ENCODE data around the gene ADAMTS9.

The ADAMTS9 gene

DNA sequence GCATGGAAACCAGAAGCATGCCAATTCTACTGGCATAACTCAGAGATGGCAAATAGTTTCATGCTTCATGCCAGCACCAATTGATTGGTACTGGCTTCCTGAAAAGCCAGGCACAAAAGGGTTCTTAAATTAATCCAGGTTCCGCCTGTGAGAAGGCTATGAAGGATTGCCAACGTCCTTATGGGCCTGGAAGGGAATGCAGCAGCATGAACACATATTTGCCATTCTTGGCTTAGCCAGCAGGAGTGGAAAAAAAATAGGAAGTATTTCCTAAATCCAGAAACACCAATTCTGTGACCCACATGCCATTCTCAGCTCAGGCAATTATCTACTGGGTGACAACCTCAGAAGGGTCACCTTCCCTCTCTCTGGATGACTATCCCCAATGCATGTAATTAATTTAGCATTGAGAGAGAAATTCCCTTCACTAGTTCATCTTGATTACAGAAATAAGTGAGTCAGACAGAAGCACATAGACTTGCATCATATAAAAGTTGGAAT is 36.0 kb downstream of the ADAMTS9 start:
- H3K4me3 Mint-ChIP-seq, result no peak overlapping the region
- H3K9me3 Mint-ChIP-seq, result no peaks in the 10 kb centered on the region
- H3K27me3 Mint-ChIP-seq, result no peaks in the 10 kb centered on the region
- H3K4me1 Mint-ChIP-seq (ENCODE audit: low read depth), result no peaks in the 10 kb centered on the region
- no peaks in the 10 kb centered on the region for H3K36me3 Mint-ChIP-seq (ENCODE audit: low read depth)
- no peak overlapping the region for H3K27ac Mint-ChIP-seq
- intact Hi-C loops (cut with micrococcal nuclease), result no loop called here

DNA sequence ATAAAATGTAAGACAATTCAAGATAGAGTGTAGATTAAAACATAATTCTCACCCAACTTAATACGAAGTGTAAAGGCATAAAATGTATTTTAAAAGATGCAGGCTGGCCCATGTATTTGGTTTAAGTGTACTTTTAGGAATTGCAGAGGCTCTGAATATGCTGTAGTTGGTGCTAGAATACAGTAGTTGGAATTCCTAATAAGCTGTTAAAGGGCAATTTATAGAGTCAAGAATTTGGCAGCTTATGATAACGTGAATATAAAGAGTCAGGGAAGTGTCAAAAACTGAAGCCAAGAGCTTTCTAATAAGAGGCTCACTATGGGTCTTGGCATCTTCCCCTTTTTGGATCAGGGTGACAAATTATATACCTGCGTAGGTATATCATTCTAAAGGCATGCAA is 36.5 kb downstream of the ADAMTS9 start:
- no peaks in the 10 kb centered on the region for H3K27me3 Mint-ChIP-seq
- intact Hi-C loops (cut with micrococcal nuclease), result no loop called here
- no peaks in the 10 kb centered on the region for H3K36me3 Mint-ChIP-seq (ENCODE audit: low read depth)
- no peaks in the 10 kb centered on the region for H3K4me1 Mint-ChIP-seq (ENCODE audit: low read depth)
- no peak overlapping the region for H3K4me3 Mint-ChIP-seq
- no peak overlapping the region for H3K27ac Mint-ChIP-seq
- H3K9me3 Mint-ChIP-seq, result no peaks in the 10 kb centered on the region

DNA sequence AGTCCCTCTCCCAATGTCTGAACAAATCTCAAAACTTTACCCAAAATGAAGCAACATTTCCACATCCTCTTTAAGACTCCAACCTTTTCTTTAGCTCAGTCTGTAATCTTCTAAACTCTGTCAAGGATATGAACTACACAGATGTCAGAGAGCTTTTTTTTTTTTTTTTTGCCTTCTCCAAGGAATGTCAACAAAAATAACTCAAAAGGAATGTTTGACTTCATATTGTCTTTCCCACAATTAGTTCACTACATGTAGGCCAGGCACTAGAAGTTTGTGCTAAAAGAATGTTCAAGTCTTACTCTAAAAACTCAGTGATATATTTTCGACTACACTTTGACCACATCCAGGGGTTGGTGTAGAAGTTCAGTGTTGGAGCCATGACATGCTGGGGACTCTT is 37.1 kb downstream of the ADAMTS9 start:
- Mint-ChIP-seq H3K27me3 (no peaks in the 10 kb centered on the region), H3K36me3 (ENCODE audit: low read depth) (no peaks in the 10 kb centered on the region), H3K9me3 (no peaks in the 10 kb centered on the region), H3K4me1 (ENCODE audit: low read depth) (no peaks in the 10 kb centered on the region), H3K27ac (no peak overlapping the region), H3K4me3 (no peak overlapping the region)
- intact Hi-C loops (cut with micrococcal nuclease), result no loop called here

DNA sequence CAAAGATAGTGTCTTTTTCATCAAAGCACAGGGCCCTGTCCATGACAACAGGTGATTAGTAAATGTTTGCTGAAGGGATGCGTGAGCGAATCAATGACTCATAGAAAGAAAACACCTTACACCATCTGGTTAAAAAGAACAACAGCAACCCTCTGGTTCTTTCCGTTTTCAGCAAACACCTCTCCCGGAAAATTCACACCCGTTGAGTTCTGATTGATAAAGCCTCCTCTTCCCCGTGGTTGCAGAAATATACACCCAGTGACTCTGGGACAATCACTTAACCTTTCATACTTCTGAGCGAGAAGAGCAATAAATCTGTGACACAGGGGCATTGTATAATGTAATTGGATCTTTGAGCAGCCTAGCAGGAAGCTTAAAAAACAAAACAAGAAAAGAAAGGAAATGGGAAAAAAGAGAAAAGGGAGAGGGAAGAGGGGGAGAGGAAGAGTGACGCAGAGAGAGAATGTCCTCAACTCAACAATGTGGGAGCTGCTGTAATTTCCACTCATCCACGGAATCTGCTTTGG is 37.6 kb downstream of the ADAMTS9 start:
- Mint-ChIP-seq H3K4me1 (ENCODE audit: low read depth) (no peaks in the 10 kb centered on the region), H3K9me3 (no peaks in the 10 kb centered on the region), H3K27me3 (no peaks in the 10 kb centered on the region), H3K36me3 (ENCODE audit: low read depth) (no peaks in the 10 kb centered on the region), H3K27ac (no peak overlapping the region), H3K4me3 (no peak overlapping the region)
- intact Hi-C loops (cut with micrococcal nuclease), result no loop called here

DNA sequence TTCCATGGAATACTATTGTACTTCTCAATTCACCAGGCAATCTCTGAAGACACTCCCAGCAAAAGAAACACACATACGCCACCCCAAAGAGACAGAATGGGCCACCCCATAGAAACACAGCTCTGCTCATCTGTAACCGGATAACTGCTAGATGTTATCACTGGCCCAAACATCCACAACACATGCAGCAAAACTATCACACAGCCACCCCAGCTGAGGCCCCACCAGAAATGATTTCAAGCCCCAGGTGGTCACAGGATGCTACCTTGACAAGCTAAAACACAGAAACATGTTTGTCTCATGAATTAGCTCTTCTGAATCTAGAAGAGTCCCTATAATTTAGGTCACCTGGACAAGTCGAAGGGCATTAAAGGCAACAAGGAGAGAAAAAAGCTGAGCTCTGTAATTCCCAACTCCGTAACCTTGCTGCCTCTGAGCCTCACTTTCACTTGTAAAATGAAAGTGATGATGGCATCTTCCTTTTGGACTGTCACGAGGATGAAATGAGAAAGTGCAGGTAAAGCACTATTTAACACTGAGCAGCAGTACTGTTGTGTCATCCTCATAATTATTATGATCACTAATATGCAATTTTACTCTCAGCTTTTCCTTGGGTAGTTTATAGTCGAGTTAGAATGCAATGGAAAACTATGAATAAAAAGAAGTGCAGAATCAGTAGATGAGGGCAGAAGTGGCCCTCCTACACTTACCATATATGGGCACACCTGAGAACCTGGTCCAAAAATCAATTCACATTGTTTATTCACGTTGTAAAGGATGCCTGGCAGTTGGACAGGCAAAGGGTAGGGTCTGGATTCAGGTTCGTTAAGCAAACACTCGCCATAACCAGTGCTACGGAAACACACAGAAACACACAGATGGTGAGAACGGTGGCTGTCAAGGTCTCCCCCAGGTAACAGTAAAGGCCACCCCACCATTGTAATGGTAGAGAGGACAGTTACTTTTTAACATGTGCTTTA is 38.6 kb downstream of the ADAMTS9 start:
- no peaks in the 10 kb centered on the region for H3K36me3 Mint-ChIP-seq (ENCODE audit: low read depth)
- no peak overlapping the region for H3K27ac Mint-ChIP-seq

DNA sequence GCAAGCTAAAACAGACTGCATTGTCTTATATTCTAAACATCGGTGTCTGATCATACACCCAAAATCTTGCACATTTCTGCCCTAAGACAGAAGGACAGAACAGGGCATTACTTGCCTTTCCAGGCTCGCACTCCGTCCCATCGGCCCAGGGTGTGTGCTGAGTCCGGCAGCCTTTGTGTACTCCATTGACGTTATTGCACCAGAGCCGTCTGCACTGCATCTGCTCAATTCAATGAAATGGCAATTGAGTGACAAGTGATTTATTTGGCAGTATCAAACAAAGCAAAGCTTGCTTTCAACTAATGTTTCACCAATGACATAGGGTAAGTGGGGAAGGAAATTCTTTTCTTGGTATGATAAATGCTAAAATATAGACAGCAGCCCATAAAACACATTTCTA is 40.0 kb downstream of the ADAMTS9 start:
- Mint-ChIP-seq H3K9me3 (peaks cover 2% of the 10 kb centered on the region), H3K36me3 (ENCODE audit: low read depth) (no peaks in the 10 kb centered on the region), H3K27ac (no peak overlapping the region), H3K27me3 (no peaks in the 10 kb centered on the region), H3K4me3 (no peak overlapping the region), H3K4me1 (ENCODE audit: low read depth) (no peaks in the 10 kb centered on the region)
- intact Hi-C loops (cut with micrococcal nuclease), result no loop called here

More for the DNA sequence above, 38.6 kb downstream of the ADAMTS9 start:
- H3K9me3 Mint-ChIP-seq, result no peaks in the 10 kb centered on the region
- no peaks in the 10 kb centered on the region for H3K4me1 Mint-ChIP-seq (ENCODE audit: low read depth)
- H3K27me3 Mint-ChIP-seq, result no peaks in the 10 kb centered on the region
- H3K4me3 Mint-ChIP-seq, result no peak overlapping the region
- intact Hi-C loops (cut with micrococcal nuclease), result no loop called here

DNA sequence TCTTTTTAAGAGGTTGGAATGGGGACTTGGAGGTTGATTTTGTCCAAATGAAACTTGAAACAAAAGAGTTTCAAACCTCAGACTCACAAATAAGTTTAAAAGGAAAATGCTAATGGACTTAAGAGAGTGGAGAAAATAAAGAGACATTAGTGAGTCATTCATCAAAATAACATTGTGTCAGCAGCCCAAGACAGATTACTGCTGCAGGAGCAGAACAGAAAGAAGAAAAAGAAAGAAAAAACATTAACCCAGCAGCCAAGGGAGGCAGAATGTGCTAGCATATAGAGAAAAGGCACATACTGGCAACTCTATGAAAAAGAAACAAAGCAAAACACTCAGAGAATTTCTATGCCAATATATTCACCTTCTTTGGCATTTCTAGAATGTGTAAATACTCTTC is 42.6 kb downstream of the ADAMTS9 start:
- intact Hi-C loops (cut with micrococcal nuclease), result no loop called here
- H3K27ac Mint-ChIP-seq, result no peak overlapping the region
- H3K4me1 Mint-ChIP-seq (ENCODE audit: low read depth), result no peaks in the 10 kb centered on the region
- H3K36me3 Mint-ChIP-seq (ENCODE audit: low read depth), result no peaks in the 10 kb centered on the region
- no peaks in the 10 kb centered on the region for H3K27me3 Mint-ChIP-seq
- H3K9me3 Mint-ChIP-seq, result peaks cover 11% of the 10 kb centered on the region
- H3K4me3 Mint-ChIP-seq, result no peak overlapping the region

DNA sequence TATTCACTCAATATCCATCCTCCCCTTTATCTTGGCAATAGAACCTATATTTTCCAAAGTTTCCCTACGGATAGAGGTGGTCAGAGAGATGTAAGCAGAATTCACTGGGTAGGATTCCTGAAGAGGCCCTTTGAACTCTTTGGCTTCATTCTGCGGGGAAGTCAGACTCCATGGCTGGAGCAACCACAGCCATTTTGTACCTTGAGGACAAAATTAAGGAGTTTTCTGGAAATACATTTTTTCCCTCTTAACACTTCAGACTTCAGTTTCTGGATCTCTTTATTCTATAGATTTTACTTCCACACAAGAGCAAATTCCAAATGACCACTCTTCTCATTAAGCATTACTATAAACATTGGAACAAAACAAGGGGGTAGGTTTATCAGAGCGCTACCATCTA is 43.3 kb downstream of the ADAMTS9 start:
- intact Hi-C loops (cut with micrococcal nuclease), result no loop called here
- no peaks in the 10 kb centered on the region for H3K4me1 Mint-ChIP-seq (ENCODE audit: low read depth)
- no peaks in the 10 kb centered on the region for H3K36me3 Mint-ChIP-seq (ENCODE audit: low read depth)
- peaks cover 11% of the 10 kb centered on the region for H3K9me3 Mint-ChIP-seq
- no peaks in the 10 kb centered on the region for H3K27me3 Mint-ChIP-seq
- H3K4me3 Mint-ChIP-seq, result no peak overlapping the region
- H3K27ac Mint-ChIP-seq, result no peak overlapping the region

DNA sequence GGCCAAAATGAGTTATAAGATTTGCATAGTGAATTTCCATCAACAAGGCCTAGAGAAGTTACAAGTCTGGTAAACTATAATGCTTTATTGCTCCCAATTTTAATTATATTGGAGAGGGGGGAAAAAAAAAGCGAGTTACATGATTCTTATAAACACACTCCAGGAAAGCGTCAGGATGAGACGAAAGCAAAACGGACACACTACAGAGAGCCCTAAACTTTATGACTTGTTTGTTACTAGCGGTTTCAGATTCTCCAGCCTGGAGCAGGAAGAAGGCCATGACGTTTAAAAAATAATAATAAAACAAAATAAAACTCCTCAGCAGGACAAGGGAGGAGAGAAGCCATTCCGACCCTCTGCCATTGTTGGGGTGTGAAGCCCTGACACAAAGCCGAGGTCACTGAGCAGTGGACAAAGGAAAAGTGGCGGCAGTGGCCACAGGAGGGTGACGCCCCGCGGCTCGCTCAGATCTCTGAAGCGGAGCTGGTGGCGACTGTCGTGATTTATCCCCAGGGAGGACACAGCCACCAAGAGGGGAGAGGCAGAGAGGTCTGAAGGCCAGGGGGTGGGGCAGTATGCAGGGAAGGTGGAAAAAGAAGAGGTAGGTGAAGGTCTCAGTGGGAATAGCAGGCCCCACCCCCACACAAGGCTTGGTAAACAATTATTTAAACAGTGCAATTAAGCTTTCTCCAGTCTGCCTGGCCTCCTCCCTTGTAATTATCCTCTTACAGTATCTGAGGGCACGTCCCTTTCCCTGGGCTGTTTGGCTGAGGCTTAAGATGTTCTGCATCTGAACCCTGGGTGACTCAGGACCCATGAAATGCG is 45.3 kb downstream of the ADAMTS9 start:
- Mint-ChIP-seq H3K9me3 (peaks cover 11% of the 10 kb centered on the region), H3K36me3 (ENCODE audit: low read depth) (no peaks in the 10 kb centered on the region)
- intact Hi-C loops (cut with micrococcal nuclease), result no loop called here

DNA sequence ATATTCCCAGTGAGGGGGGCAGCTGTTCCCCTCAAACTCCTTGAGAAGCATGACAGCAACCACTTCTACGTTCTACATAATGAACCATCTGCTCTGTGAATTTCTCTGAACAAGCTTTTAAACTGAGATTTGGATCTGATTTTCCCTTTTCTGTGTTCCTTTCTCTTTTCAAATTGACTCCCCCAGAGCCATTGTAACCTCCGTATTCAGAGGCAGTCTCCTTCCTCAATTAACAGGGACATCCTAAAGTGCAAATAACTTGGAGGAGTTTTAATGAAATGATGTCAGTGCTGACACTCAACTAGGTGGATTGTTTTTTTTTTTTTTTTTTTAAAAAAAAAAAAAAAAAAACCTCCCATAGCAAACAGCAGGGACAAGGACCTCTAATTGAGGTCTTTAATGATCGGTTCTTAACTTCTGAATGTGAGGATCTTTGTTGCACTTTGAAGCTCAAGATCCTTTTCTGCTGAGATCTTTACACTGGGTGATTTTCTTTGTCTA is 48.8 kb downstream of the ADAMTS9 start:
- Mint-ChIP-seq H3K4me3 (no peak overlapping the region), H3K4me1 (ENCODE audit: low read depth) (no peaks in the 10 kb centered on the region), H3K36me3 (ENCODE audit: low read depth) (no peaks in the 10 kb centered on the region), H3K27me3 (no peaks in the 10 kb centered on the region), H3K9me3 (peaks cover 11% of the 10 kb centered on the region), H3K27ac (no peak overlapping the region)
- intact Hi-C loops (cut with micrococcal nuclease), result no loop called here

More for the DNA sequence above, 45.3 kb downstream of the ADAMTS9 start:
- H3K4me3 Mint-ChIP-seq, result no peak overlapping the region
- H3K27ac Mint-ChIP-seq, result no peak overlapping the region
- H3K4me1 Mint-ChIP-seq (ENCODE audit: low read depth), result no peaks in the 10 kb centered on the region
- H3K27me3 Mint-ChIP-seq, result no peaks in the 10 kb centered on the region

DNA sequence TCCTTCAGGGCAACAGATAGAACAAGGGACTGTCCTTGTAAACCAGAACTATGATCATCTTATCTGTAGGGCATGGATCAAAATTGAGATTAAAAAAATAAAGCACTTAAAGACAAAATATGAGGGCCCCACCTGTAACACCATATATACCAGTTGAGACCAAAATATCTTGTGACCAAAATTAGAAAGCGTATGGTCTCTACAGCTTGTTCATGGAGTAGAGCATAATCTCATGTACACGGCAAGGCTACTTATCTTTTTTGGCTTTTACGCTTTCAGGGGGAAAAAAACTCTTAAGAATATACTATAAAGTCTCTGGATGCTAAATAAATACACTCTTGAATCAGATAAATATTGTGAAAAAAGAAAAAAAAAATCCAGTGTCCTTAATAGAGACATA is 49.3 kb downstream of the ADAMTS9 start:
- no peaks in the 10 kb centered on the region for H3K4me1 Mint-ChIP-seq (ENCODE audit: low read depth)
- no peak overlapping the region for H3K27ac Mint-ChIP-seq
- H3K4me3 Mint-ChIP-seq, result no peak overlapping the region
- intact Hi-C loops (cut with micrococcal nuclease), result no loop called here
- H3K27me3 Mint-ChIP-seq, result no peaks in the 10 kb centered on the region
- peaks cover 11% of the 10 kb centered on the region for H3K9me3 Mint-ChIP-seq
- no peaks in the 10 kb centered on the region for H3K36me3 Mint-ChIP-seq (ENCODE audit: low read depth)

DNA sequence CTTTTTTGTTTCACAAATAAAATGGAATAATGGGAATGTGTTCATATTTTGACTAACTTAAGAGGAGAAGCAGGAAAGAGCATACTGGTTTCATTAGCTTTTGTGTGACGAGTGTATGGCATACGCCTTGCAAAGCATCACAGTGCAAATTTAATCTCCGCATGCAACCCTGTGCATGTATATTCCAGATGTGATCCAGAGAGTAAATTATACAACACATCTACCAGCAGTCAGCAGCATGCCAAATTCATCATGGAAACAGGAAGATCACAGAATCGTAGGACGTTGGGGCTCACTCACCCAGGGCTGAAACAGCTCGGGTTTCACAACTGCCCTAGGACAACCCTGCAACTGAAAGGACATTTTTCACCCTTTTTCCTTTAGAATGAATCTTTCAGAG is 53.4 kb downstream of the ADAMTS9 start:
- Mint-ChIP-seq H3K9me3 (peaks cover 1% of the 10 kb centered on the region), H3K27me3 (no peaks in the 10 kb centered on the region), H3K36me3 (ENCODE audit: low read depth) (no peaks in the 10 kb centered on the region), H3K4me3 (no peak overlapping the region), H3K4me1 (ENCODE audit: low read depth) (no peaks in the 10 kb centered on the region), H3K27ac (no peak overlapping the region)
- intact Hi-C loops (cut with micrococcal nuclease), result no loop called here

DNA sequence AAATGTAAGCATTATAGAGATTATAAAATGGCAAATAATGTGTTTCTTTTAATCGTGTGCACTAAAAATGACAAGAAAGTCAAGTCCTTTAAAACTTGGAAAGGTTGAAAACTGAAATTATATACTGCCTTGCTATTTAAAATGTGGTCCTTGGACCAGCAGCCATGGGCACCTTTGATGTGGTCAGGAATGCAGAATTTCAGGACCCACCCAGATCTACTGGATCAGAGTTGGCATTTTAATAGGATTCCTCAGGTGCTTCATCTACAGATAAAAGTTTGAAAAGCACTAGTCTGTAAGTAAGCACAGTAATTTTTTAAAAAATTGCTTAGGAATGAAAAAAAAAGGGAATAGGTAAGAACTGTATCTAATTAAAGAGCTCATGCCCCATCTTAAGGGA is 55.8 kb downstream of the ADAMTS9 start:
- Mint-ChIP-seq H3K27me3 (no peaks in the 10 kb centered on the region), H3K36me3 (ENCODE audit: low read depth) (no peaks in the 10 kb centered on the region), H3K9me3 (peaks cover 9% of the 10 kb centered on the region), H3K4me3 (no peak overlapping the region), H3K4me1 (ENCODE audit: low read depth) (no peaks in the 10 kb centered on the region), H3K27ac (no peak overlapping the region)
- intact Hi-C loops (cut with micrococcal nuclease), result no loop called here
